Esophagus (tissue), 2 donors: ENCODE data around the gene THBS2. TPM values are rescaled to one million over a fixed set of nuclear protein-coding genes. Genes with fewer than 3 reads are reported as not detected.
"Not testable (repeated sequence)": the region's sequence is repeated elsewhere in the genome, so short reads cannot be mapped to it uniquely, and the experiment has no call there.

Experiments
- H3K27ac ChIP-seq, 2 donors: one replicate each; pipeline ENCODE4 v1.5.1; 2013; ENCODE audit warnings: low read depth in 2 of 2, mild to moderate bottlenecking in 2 of 2, inconsistent platforms in 1 of 2, low read length in 1 of 2, moderate library complexity in 1 of 2
- H3K27me3 ChIP-seq, 2 donors: one replicate each; pipeline ENCODE4 v1.6.1; 2013; ENCODE audit warnings: low read length in 2 of 2, control low read depth in 1 of 2, mild to moderate bottlenecking in 1 of 2; ENCODE audit not compliant: insufficient read depth in 2 of 2, control insufficient read depth in 1 of 2
- H3K36me3 ChIP-seq, 2 donors: one replicate each; pipeline ENCODE4 v1.6.1; 2013; ENCODE audit warnings: low read length in 1 of 2; ENCODE audit not compliant: control insufficient read depth in 2 of 2, insufficient read depth in 2 of 2
- H3K4me1 ChIP-seq, 2 donors: one replicate each; pipeline ENCODE4 v1.6.1; 2013; ENCODE audit warnings: low read length in 1 of 2; ENCODE audit not compliant: control insufficient read depth in 2 of 2, insufficient read depth in 2 of 2
- H3K4me3 ChIP-seq, 2 donors: one replicate each; pipeline ENCODE4 v1.5.1; 2013; ENCODE audit warnings: low read length in 2 of 2, mild to moderate bottlenecking in 2 of 2, low read depth in 1 of 2, moderate library complexity in 1 of 2
- H3K9me3 ChIP-seq, 2 donors: one replicate each; pipeline ENCODE4 v1.6.1; 2013; ENCODE audit warnings: mild to moderate bottlenecking in 2 of 2, low read depth in 1 of 2, low read length in 1 of 2, moderate library complexity in 1 of 2; ENCODE audit not compliant: control insufficient read depth in 2 of 2, insufficient read depth in 1 of 2
- WGBS, 2 donors: extraction: QIAGEN DNeasy Blood & Tissue Kit; methylation state at CpG; one replicate each; pipeline ENCODE4 v1.1.7; 2013; 5-methylcytosine and 5-hydroxymethylcytosine counted together
- polyA plus RNA-seq, 2 donors: library from polyadenylated mRNA; stranded (reverse); fragments of 200-250 nt; gene quantifications; one replicate each; pipeline ENCODE4 v1.2.3, GENCODE V29; 2013
- donor health status: healthy with polysubstance abuse.
- donor health status: Bipolar disorder and iron deficiency.

THBS2 gene
- polyA plus RNA-seq, 2 donors, result 1.6 to 2.5 TPM

DNA sequence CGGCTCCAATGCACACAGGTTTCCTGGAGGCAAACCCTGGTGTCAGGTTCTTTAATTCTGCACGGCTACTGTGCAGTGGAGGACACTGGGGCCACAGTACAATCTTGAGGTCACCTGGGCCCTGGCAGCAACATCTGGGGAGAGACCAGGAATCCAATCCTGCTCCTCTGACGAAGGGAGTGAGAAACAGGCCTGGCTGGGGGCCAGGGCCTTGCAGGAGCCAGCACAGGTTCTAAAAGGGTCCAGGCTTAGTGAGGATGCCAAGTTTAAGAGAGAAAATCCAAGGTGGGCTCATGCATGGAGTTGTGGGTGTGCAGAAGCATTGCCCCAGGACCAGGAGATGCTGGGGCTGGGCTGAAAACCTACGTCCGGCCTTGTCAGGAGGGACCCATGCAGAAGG is 12.6 kb upstream of the THBS2 start:
- Histone ChIP-seq H3K36me3 (no peaks in the 10 kb centered on the region), H3K9me3 (no peaks in the 10 kb centered on the region), H3K27ac (no peak overlapping the region), H3K4me1 (no peaks in the 10 kb centered on the region), H3K4me3 (no peak overlapping the region), H3K27me3 (no peaks in the 10 kb centered on the region)
- 74 to 85% methylated on average over 5 of the region's 5 CpGs for WGBS, 2 donors

GRCh38 chr6:169265486-169266131 is 12.0 kb upstream of the THBS2 start:
- Histone ChIP-seq H3K9me3 (no peaks in the 10 kb centered on the region), H3K27me3 (no peaks in the 10 kb centered on the region), H3K4me1 (no peaks in the 10 kb centered on the region), H3K27ac (no peak overlapping the region), H3K36me3 (no peaks in the 10 kb centered on the region), H3K4me3 (no peak overlapping the region)
- 76 to 79% methylated on average over 12 of the region's 12 CpGs for WGBS, 2 donors

- no peak overlapping the region for H3K27ac ChIP-seq
- no peak overlapping the region for H3K4me3 ChIP-seq
- H3K27me3 ChIP-seq, result no peaks in the 10 kb centered on the region
- H3K9me3 ChIP-seq, result no peaks in the 10 kb centered on the region
- H3K36me3 ChIP-seq, result no peaks in the 10 kb centered on the region
- 77 to 78% methylated on average over 21 of the region's 21 CpGs for WGBS, 2 donors
- peaks cover 0 to 1% of the 10 kb centered on the region in 2 donors for H3K4me1 ChIP-seq
Observed at GRCh38 chr6:169263836-169264608, 10.4 kb upstream of the THBS2 start.

DNA sequence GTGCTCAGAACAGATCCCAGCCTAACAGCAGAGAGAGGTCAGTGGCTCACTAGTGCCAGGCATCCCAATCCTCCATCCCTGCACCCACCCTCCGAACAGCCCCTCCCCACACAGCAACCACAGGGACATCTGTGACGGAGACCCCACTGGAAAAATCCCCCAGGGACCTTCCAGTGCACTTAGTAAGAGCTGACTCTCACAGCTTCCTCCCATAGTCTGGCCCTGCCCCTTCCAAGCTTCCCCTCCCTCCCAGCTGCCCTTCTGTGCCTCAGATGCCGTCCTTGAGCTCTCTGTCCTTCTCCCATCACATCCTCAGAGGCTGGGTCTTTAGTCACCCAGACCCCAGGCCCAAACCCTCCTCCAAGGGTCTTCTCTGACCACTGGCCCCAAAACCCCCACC is 9.7 kb upstream of the THBS2 start:
- Histone ChIP-seq H3K4me3 (no peak overlapping the region), H3K4me1 (peaks cover 0 to 2% of the 10 kb centered on the region in 2 donors), H3K27me3 (no peaks in the 10 kb centered on the region), H3K9me3 (no peaks in the 10 kb centered on the region), H3K27ac (no peak overlapping the region), H3K36me3 (no peaks in the 10 kb centered on the region)
- 60 to 67% methylated on average over 3 of the region's 3 CpGs for WGBS, 2 donors

- not testable (repeated sequence) for H3K9me3 ChIP-seq, H3K4me3 ChIP-seq, H3K27me3 ChIP-seq, H3K27ac ChIP-seq, H3K4me1 ChIP-seq, H3K36me3 ChIP-seq
- 92 to 95% methylated on average over 13 to 14 of the region's 14 CpGs for WGBS, 2 donors
Observed at GRCh38 chr6:169262602-169263001, 9.0 kb upstream of the THBS2 start.

DNA sequence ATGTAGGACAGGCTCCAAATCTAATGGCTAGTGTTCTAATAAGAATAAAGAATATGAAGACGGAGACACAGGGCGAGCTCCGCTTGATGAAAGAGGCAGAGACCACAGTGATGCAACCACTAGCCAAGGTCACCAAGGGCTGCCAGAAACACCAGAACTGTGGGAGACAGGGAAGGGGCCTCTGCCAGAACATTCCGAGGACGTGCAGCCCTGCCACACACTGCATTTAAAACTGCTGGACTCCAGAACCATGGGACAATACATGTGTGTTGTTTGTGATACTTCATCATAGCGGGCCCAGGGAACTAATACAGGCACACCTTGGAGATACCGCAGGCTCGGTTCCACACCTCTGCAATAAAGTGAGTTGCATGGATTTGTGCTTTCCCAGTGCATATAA is 2.9 kb upstream of the THBS2 start:
- H3K4me3 ChIP-seq, result no peak overlapping the region
- 92 to 94% methylated on average over 8 of the region's 8 CpGs for WGBS, 2 donors
- no peak overlapping the region for H3K27ac ChIP-seq
- H3K27me3 ChIP-seq, result no peaks in the 10 kb centered on the region
- no peaks in the 10 kb centered on the region for H3K36me3 ChIP-seq
- H3K9me3 ChIP-seq, result no peaks in the 10 kb centered on the region
- H3K4me1 ChIP-seq, result peaks cover 6 to 8% of the 10 kb centered on the region in 2 donors

GRCh38 chr6:169256061-169256460 is 2.4 kb upstream of the THBS2 start:
- no peak overlapping the region for H3K27ac ChIP-seq
- no peaks in the 10 kb centered on the region for H3K9me3 ChIP-seq
- peaks cover 6 to 8% of the 10 kb centered on the region in 2 donors for H3K4me1 ChIP-seq
- H3K27me3 ChIP-seq, result no peaks in the 10 kb centered on the region
- 89 to 95% methylated on average over 8 of the region's 8 CpGs for WGBS, 2 donors
- no peaks in the 10 kb centered on the region for H3K36me3 ChIP-seq
- H3K4me3 ChIP-seq, result no peak overlapping the region

DNA sequence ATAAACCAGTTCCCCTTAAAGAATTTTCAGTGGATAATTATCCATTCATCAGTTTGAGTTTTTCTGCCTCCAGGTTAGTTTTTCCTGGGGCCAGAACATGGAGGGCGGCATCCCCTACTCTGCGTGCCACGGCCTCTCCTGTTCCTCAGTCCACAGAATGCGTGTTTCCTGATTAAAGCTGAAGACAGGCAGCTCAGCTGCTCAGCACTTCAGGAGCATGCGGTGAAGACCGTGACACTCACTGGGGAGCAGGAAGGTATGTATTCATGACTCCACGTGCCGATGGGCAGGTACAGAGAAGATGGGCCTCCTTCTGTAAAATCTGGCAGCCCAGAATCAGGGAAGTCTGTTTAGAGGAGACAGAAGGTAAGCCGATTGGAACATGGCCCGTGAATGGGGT is 2.0 kb upstream of the THBS2 start:
- Histone ChIP-seq H3K4me3 (no peak overlapping the region), H3K36me3 (no peaks in the 10 kb centered on the region), H3K4me1 (peaks cover 6 to 8% of the 10 kb centered on the region in 2 donors), H3K9me3 (no peaks in the 10 kb centered on the region), H3K27ac (no peak overlapping the region), H3K27me3 (no peaks in the 10 kb centered on the region)
- WGBS, 2 donors, result 84 to 87% methylated on average over 10 of the region's 10 CpGs

- no peak overlapping the region for H3K27ac ChIP-seq
- H3K4me1 ChIP-seq, result peaks cover 8% of the 10 kb centered on the region in 2 donors
- 24 to 28% methylated on average over 19 of the region's 19 CpGs for WGBS, 2 donors
- no peaks in the 10 kb centered on the region for H3K36me3 ChIP-seq
- no peaks in the 10 kb centered on the region for H3K9me3 ChIP-seq
- no peak overlapping the region for H3K4me3 ChIP-seq
- no peaks in the 10 kb centered on the region for H3K27me3 ChIP-seq
Observed at GRCh38 chr6:169254456-169255316, 1.0 kb upstream of the THBS2 start.
